Lower leg skin (tissue), 3 donors: ENCODE results near the gene EPHB2.

ENCODE experiments used
- CTCF ChIP-seq, 3 donors: fragments of 450-650 bp; IDR thresholded peaks; one replicate each; pipeline ENCODE4 v1.5.1; 2016; ENCODE audit warnings: antibody characterized with exemption in 3 of 3, mild to moderate bottlenecking in 3 of 3, moderate library complexity in 2 of 3
- POLR2A ChIP-seq, 2 donors: fragments of 450-650 bp; IDR thresholded peaks; one replicate each; pipeline ENCODE4 v1.6.1; 2016 to 2017; ENCODE audit warnings: antibody characterized with exemption in 2 of 2, mild to moderate bottlenecking in 1 of 2, moderate library complexity in 1 of 2

DNA sequence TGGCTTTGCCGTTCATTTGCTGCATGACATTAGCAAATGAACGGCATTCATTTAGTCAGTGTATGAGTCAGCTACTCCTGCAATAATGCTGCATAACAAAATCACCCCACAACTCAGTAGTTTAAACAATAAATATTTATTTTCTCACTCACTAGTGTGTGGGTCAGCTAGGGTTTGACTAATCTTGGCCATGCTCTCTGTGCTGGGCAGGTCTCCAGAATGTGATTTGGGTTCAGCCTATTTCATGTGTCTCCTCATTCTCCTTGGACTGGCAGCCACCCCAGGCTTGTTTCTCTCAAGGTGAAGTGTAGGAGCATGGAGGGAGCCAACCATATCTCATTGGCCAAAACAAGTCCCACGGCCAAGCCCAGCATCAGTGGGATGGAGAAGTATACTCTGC, 157.7 kb downstream of the EPHB2 start:
- TF ChIP-seq CTCF (IDR thresholded peaks at IDR 0.05) (no peak), POLR2A (IDR thresholded peaks at IDR 0.05) (no peak)
